Right lobe of liver (tissue), 4 donors: ENCODE results near the gene CABYR.

Experiments used
- POLR2A ChIP-seq: fragments of 450-650 bp; IDR thresholded peaks from one replicate; pipeline ENCODE4 v1.6.1; 2017; ENCODE audit warnings: antibody characterized with exemption, mild to moderate bottlenecking
- TF ChIP-seq, protein P1 (sequence below), 4 donors: fragments of 200-600 bp in 3 of 4; fragments of 450-650 bp in 1 of 4; IDR thresholded peaks; one replicate each; pipeline versions ENCODE4 v1.5.1 to v1.8.0; 2016 to 2022; ENCODE audit warnings: antibody characterized with exemption in 4 of 4, mild to moderate bottlenecking in 2 of 4
- donor health status: DM: no; HTN: no; CAD: no.
- donor health status: DM: no; HTN: no; CAD: no.
- donor health status: DM: no; HTN: yes; CAD: no.

DNA sequence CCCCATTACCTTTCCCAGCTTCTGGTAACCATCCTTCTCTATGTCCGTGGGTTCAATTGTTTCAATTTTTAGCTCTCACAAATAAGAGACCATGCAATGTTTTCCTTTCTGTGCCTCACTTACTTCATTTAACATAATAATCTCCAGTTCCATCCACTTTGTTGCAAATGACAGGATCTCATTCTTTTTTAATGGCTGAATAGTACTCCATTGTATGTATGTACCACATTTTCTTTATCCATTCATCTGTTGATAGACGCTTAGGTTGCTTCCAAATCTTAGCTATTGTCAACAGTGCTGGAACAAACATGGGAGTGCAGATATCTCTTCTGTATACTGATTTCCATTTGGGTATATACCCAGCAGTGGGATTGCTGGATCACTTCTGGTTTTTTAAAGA lies 1.8 kb downstream of the CABYR start:
- TF ChIP-seq POLR2A = no peak
- TF ChIP-seq, protein P1, sequence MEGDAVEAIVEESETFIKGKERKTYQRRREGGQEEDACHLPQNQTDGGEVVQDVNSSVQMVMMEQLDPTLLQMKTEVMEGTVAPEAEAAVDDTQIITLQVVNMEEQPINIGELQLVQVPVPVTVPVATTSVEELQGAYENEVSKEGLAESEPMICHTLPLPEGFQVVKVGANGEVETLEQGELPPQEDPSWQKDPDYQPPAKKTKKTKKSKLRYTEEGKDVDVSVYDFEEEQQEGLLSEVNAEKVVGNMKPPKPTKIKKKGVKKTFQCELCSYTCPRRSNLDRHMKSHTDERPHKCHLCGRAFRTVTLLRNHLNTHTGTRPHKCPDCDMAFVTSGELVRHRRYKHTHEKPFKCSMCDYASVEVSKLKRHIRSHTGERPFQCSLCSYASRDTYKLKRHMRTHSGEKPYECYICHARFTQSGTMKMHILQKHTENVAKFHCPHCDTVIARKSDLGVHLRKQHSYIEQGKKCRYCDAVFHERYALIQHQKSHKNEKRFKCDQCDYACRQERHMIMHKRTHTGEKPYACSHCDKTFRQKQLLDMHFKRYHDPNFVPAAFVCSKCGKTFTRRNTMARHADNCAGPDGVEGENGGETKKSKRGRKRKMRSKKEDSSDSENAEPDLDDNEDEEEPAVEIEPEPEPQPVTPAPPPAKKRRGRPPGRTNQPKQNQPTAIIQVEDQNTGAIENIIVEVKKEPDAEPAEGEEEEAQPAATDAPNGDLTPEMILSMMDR (IDR thresholded peaks at IDR 0.05) = no peak
